ENCODE data around the gene MCCC1.
A peak's percentile ranks its signal among the peaks of the same experiment; 100 is the strongest.
"Not testable (repeated sequence)": the region's sequence is repeated elsewhere in the genome, so short reads cannot be mapped to it uniquely, and the experiment has no call there.

The MCCC1 gene

GRCh38 chr3:183099026-183099837, at the start of gene MCCC1:
TSS of gene MCCC1 (minus strand) at chr3:183099496. CDS start at chr3:183099440, 56 bp downstream.
- DNase-seq (ENCODE audit: low read depth, low spot score) = peak; percentile 90

- DNase-seq (ENCODE audit: low read depth, low spot score) = no peak
Measured at GRCh38 chr3:183148056-183148455, 48.8 kb upstream of the MCCC1 start.

GRCh38 chr3:183144363-183144762, 45.1 kb upstream of the MCCC1 start:
- no peak for DNase-seq (ENCODE audit: low read depth, low spot score)

GRCh38 chr3:183142199-183142598, 42.9 kb upstream of the MCCC1 start:
- no peak for DNase-seq (ENCODE audit: low read depth, low spot score)

- no peak for DNase-seq (ENCODE audit: low read depth, low spot score)
Measured at GRCh38 chr3:183134844-183135243, 35.5 kb upstream of the MCCC1 start.

GRCh38 chr3:183132409-183132808, 33.1 kb upstream of the MCCC1 start:
- DNase-seq (ENCODE audit: low read depth, low spot score) = no peak

- no peak for DNase-seq (ENCODE audit: low read depth, low spot score)
Measured at GRCh38 chr3:183131735-183132134, 32.4 kb upstream of the MCCC1 start.

GRCh38 chr3:183131186-183131725, 32.0 kb upstream of the MCCC1 start:
- DNase-seq (ENCODE audit: low read depth, low spot score) = no peak

- DNase-seq (ENCODE audit: low read depth, low spot score) = no peak
Measured at GRCh38 chr3:183129243-183129642, 29.9 kb upstream of the MCCC1 start.

- no peak for DNase-seq (ENCODE audit: low read depth, low spot score)
Measured at GRCh38 chr3:183128709-183129108, 29.4 kb upstream of the MCCC1 start.

GRCh38 chr3:183123891-183124290, 24.6 kb upstream of the MCCC1 start:
- DNase-seq (ENCODE audit: low read depth, low spot score) = no peak

- peak; percentile 63 for DNase-seq (ENCODE audit: low read depth, low spot score)
Measured at GRCh38 chr3:183122257-183122932, 23.1 kb upstream of the MCCC1 start.

GRCh38 chr3:183120538-183121215, 21.4 kb upstream of the MCCC1 start:
- no peak for DNase-seq (ENCODE audit: low read depth, low spot score)

- DNase-seq (ENCODE audit: low read depth, low spot score) = no peak
Measured at GRCh38 chr3:183117056-183117455, 17.8 kb upstream of the MCCC1 start.

- no peak for DNase-seq (ENCODE audit: low read depth, low spot score)
Measured at GRCh38 chr3:183116025-183116614, 16.8 kb upstream of the MCCC1 start.

- no peak for DNase-seq (ENCODE audit: low read depth, low spot score)
Measured at GRCh38 chr3:183114384-183115178, 15.3 kb upstream of the MCCC1 start.

- DNase-seq (ENCODE audit: low read depth, low spot score) = not testable (repeated sequence)
Measured at GRCh38 chr3:183109847-183110246, 10.6 kb upstream of the MCCC1 start.

- no peak for DNase-seq (ENCODE audit: low read depth, low spot score)
Measured at GRCh38 chr3:183108470-183108869, 9.2 kb upstream of the MCCC1 start.

- DNase-seq (ENCODE audit: low read depth, low spot score) = no peak
Measured at GRCh38 chr3:183108001-183108449, 8.7 kb upstream of the MCCC1 start.

- DNase-seq (ENCODE audit: low read depth, low spot score) = not testable (repeated sequence)
Measured at GRCh38 chr3:183107372-183107771, 8.1 kb upstream of the MCCC1 start.

GRCh38 chr3:183106635-183107034, 7.3 kb upstream of the MCCC1 start:
- DNase-seq (ENCODE audit: low read depth, low spot score) = no peak

All from brain pericyte (primary cell).